HG02938 (cell line): ENCODE data around the gene CASTOR2.
"Not testable (repeated sequence)": the region's sequence is repeated elsewhere in the genome, so short reads cannot be mapped to it uniquely, and the experiment has no call there.

Experiments used
- ATAC-seq: cut with Tn5 transposase; IDR thresholded peaks from one replicate; pipeline ENCODE4 v1.9.1; 2021; ENCODE audit warnings: mild to moderate bottlenecking, moderate library complexity; ENCODE audit not compliant: unreplicated experiment

The CASTOR2 gene

DNA sequence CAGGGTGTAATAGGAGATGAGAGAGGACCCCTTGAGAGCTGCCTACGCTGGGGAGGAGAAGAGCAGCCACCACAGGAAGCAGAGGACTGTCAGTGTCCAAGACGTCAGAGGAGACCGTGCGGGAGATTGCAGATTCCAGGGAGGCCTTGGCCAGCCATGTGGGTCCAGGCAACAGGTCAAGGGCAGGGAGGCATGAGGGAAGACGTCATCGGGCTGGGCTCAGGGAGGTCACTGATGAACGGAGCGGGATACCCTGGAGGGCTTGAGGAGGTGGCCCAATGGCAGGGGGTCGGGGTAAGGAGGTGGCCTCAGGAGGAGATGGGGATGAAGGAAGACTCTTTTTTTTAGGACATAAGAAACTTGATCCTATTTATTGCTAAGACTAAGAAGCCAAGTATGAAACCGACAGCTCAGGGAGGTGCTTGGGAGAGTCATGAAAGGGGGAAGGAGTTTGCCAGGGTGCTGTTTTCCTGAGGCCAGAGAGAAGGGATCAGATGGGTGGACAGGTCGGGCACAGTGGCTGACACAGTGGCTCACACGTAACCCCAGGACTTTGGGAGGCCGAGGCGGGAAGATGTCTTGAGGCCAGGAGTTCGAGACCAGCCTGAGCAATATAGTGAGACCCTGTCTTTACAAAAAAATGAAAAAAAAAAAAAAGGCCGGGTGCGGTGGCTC is 30.5 kb downstream of the CASTOR2 start:
- ATAC-seq = not testable (repeated sequence)

DNA sequence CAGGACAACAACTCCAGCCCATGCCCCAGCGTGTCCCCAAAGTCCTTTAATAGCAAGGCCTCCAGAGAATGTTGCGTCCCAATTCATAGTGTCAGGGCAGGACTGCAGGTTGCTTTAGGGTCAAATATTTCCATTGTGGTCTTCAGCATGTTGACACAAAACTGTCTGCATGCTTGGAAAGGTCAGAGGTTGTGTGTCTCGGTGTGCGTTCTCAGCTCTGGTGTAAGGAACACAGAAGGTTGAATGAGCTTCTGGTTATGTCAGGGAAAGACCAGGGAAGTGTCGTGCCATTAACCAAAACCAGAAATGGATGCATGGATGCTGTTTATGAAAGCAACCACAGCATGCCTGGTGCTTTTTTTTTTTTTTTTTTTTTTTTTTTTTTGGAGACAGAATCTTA is 31.9 kb downstream of the CASTOR2 start:
- ATAC-seq = not testable (repeated sequence)

DNA sequence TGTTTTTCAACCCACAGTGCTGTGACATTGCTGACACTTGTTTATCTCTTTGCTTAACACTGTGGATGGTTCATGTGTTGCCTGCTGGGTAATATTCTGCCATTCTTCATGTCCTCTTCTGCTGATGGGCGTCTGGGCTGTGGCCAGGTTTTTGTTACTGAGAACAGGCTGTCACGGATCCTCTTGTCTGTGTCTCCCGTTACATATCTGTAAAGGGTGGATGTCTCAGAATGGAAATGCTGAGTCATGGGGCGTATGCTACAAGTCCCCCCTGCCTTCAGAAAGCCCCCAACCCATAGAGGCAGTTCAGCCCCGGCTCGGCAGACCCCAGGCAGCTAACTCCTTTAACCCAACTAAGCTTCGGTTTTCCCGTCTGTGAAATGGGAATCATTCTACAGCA is 33.3 kb downstream of the CASTOR2 start:
- ATAC-seq = not testable (repeated sequence)

DNA sequence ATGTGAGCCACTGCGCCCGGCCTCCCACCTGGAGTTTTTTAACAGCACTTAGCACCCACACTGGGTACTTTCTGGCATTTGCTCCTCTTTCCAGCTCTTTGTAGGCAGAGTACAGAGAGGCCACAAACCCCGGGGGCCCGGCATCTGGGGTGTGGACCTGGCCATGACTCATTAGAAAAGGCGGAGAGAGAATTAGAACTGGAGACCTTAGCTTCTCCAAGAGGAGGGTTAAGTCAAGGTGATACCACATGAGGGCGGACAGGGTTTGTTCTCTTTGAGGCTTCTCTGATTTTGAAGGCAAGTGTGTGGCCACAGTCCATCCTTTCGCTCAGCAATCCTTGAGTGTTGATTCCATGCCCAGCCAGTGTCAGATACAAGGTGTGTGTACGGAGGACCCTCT is 36.9 kb downstream of the CASTOR2 start:
- not testable (repeated sequence) for ATAC-seq

DNA sequence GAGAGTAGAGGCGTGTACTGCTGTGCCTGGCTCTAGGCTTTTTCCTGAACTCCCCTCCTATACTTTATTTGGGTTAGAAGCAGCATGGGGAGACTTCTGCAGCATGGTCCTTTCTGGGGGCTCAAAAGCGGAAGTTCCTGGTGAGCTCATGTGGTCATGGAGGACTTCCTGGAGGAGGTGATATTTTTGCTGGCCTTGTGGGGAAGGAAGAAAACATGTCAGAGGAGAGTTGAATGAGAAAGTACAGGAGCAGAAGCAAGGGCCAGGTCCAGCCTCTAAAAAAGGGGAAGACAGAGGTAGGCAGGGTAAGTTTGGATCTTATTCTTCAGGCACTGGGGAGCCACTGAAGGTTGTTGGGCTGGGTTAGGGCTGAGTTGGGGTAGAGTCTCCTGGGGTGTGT is 45.5 kb downstream of the CASTOR2 start:
- ATAC-seq = no peak

DNA sequence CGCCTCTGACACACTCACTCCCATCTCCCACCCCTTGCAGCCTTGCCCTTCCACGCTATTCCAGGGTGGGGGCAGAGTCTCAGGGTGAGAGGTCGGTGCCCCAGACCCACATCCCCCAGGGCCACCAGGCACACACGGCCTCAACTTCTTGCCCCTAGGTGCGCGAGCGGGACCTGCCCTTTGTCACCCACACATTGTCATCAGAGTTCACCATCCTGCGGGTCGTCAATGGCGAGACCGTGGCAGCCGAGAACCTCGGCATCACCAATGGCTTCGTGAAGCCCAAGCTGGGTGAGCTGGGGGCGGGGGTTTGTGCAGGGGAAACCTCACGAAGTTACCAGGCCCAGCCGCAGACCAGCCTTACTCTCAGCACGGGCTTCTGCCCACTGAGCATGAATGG is 53.3 kb downstream of the CASTOR2 start:
- no peak for ATAC-seq

DNA sequence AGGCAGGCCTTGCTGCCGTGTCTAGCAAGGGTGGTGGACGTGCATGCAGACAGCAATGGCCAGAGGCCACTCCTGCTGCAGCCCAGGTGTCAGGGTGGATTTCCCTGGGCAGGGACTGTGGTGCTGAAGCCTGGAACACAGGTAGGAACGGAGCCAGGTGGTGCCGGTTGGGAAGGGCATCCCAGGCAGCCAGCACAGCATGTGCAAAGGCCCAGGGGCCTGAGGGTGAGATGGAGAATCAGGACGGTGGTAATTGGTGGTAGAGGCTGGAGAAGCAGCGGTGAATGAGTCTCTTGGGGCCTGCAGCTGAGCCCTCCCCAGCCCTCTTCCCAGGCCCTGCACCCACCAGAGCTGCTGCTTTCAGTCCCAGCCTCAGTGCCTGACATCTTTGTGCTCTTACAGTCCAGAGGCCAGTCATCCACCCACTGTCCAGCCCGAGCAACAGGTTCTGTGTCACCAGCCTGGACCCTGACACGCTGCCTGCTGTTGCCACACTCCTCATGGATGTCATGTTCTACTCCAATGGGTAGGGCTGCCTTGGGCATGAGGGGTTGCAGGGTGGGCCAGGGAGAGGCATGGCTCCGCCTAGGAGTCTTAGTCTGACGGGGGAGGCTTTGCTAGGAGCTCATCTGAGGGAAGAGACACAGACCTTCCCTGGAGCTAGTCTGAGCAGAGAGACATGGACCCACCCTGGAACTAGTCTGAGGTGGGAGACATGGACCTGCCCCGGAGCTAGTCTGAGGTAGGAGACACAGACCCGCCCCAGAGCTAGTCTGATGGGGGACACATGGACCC is 54.3 kb downstream of the CASTOR2 start:
- ATAC-seq = no peak

DNA sequence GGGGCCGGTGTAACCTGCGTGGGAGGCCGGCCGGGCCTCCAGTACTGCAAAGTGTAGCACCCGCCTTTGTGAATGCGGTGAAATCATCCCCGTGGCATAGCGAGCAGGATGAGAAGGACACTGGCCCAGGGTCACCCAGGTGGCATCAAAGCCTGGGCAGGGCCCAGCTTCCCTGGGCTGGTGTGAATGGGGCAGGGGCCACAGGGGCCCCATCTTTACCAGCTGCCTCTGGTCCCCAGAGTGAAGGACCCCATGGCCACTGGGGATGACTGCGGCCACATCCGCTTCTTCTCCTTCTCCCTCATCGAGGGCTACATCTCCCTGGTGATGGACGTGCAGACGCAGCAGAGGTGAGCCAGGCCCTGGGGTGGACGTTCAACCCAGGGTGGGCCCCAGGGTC is 55.3 kb downstream of the CASTOR2 start:
- no peak for ATAC-seq

DNA sequence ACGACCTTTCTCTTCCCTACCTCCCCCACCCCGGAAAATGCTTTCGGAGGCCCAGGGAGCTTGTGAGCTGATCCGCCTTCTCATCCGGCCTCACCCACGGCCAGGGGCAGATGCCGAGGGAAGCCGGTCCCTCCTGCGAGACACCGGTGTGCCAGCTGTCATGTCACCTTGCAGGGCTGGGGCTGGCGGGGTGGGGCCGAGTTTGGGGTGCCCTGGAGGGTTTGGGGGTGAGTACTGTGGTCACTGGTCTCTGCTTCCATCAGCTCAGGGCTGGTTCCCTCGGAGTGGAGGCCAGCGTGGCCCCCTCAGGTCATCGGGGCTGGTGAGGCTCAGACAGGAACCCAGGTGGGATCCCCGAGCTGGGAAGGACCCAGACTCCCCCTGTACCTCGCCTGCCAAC is 60.4 kb downstream of the CASTOR2 start:
- no peak for ATAC-seq

DNA sequence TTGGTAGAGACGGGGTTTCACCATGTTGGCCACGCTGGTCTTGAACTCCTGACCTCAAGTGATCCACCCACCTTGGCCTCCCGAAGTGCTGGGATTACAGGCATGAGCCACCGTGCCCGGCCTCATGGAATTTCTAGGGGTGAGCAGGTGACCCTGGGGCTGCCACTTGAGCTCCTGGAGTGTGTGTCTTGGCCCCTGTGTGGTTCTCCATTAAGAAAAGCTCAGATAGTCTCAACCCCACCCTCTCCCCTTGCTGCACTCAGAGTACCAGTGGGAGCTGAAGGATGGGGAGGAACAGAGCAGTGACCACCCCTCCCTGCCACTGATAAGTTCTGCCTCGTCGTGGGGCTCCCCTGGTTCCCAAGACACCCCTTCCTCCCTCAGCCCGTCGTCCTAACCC is 63.8 kb downstream of the CASTOR2 start:
- ATAC-seq = no peak

DNA sequence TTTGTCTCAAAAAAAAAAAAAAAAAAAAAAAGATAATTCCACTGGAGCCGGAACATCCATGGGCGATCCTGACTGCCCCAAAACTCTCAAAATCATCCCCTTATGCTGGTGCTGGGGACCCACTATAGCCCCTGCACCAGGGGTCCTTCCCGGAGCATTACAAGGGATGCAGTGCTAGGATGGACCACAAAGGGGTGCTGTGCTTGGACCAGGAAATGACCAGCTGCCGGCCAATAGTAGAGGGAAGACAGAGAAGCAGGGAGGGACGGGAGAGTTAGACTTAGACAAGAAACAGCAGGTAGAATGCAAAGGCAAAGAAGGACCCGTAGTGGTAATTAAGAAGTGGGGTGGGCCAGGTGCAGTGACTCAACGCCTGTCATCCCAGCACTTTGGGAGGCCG is 68.6 kb downstream of the CASTOR2 start:
- no peak for ATAC-seq

DNA sequence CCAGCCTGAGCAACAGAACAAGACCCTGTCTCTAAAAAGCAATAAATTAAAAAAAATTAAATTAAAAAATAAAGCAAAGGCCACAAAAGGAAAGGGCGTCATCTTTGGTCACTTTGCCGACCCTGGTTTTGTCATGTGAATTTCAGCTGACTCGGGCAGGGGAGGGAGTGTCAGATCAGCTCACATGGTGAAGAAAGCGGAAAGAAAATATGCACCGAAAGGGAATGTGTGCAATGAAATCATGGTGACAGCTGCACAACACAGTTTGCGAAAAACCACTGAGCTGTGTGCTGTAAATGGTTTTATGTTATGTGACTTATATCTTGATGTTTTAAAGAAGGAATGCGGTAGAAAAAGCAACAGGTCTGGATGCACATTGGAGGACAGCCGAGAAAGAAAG is 69.3 kb downstream of the CASTOR2 start:
- ATAC-seq = no peak

DNA sequence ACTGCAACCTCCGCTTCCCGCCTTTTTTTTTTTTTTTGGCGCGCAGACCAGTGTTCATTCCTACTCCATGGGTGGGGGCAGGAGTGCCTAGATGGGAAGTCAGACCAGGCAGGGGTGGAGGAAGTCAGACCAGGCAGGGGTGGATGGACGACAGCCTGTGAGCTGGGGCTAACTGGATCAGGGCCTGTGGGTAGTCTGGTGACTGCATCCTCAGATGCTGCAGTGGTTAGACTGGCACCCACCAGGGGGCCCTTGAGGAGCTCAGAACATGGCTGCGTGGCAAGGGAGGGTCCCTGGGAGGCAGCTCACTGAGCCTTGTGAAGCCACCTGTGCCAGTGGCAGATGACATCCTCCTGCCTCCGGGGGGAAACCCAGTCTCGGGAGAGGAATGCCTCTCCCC is 74.0 kb downstream of the CASTOR2 start:
- ATAC-seq = no peak

DNA sequence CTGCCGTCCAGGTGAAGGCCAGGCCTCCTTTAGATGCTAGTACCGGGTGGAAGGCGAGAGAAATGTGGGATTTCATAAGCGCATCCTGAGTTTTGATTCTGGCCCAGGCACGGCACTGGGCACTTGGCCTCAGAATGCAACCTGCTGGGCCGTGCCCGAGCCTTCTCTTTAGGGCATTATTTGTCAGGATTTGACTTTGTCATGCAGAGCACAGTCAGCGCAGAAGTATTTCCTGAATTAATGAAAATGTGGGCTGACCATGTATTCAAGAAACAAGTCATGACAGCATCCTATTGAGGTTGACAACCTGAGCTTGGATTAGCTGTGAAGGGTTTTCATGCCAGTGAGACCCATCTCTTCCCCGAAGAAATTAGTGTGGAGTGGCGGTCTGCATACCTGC is 74.7 kb downstream of the CASTOR2 start:
- ATAC-seq = no peak

DNA sequence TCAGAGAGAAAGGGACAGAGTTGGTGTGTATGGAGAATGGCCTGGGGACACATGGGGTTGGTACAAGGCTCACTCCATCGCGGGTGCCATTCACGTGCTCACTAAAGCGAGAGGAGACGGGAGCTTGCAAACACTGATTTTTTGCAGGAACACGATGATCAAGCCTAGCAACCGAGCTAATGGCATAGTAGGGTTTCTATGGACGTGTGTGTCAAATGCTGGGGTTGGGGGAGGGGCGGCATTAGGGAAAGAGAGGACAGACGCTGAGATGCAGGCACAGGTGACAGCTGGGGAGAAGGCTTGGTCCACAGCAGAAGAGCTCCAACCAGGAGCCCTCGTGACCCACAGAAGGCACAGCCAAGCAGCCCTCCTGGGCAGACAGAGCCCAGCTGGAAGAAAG is 75.2 kb downstream of the CASTOR2 start:
- no peak for ATAC-seq

DNA sequence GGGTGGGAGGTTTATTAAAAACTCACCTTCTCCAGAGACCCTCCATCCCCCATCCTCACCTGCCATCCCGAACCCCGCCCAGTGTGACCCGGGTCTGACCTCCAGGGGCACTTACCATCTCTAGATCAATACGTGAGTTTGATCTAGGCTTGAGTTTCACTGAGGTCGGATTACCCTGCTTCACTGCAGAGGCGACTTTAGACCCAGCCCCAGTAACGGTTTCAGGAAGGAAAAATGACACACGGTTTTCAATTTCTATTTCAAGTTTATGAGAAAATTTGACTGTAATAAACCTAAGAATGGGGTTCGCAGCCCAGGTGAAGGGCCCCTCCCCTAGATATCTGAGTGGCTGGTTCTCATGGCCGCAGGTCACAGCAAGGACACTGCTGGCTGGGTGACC is 76.0 kb downstream of the CASTOR2 start:
- no peak for ATAC-seq

DNA sequence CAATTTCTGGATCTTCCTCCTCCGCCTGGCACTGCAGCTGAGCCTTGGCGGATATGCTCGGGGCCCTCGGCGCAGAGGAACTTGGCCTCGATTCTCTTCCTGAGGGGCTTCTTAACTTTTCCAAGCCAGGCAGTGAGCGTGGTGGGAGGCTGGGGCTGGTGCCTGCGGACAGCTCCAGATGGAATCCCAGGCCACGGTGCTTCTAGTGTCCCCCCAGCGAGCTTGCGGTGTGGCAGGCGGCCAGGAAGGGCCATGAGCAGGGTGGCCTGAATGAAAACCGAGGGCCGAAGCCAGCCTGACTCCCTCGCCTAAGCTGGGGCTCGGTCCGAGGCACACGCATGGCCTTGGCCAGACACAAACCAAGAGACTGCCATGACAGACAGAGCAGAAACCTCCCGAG is 77.8 kb downstream of the CASTOR2 start:
- ATAC-seq = no peak

DNA sequence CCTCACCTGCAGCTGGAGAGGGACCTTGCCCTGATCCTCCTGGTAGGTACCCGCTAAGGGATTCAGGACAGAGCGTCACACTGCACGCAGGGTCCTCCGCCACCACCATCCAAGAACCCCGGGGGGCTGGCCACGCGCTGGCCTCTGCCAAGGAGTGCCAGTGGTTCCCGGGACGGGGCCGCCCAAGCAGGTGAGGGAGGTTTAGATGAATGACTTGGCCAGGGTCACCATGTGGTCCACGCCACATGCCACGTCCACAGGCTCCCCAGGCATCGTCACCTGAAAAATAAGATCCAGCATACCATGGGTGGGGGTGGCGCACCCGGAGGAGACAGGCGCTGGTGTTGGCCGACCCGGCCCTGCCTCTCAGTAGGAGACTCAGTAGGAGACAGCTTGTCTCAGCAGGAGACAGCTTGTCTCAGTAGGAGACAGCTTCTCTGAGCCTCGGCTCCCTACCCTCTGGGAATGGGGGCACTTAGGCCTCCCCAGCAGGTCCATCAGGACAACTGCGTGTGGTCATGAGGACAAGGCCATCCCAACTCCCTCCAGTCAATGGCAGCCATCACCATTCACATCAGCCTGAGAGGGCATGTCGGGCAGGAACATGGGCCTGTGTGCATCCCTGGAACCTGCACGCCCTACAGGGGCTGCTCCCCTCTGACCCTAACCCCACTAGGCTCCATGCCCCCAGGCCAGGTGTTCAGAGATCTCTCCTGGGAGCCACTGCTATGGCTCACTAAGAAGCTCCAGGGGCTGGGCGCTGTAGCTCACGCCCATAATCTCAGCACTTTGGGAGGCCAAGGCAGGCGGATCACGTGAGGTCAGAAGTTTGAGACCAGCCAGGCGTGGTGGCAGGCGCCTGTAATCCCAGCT is 78.6 kb downstream of the CASTOR2 start:
- no peak for ATAC-seq

DNA sequence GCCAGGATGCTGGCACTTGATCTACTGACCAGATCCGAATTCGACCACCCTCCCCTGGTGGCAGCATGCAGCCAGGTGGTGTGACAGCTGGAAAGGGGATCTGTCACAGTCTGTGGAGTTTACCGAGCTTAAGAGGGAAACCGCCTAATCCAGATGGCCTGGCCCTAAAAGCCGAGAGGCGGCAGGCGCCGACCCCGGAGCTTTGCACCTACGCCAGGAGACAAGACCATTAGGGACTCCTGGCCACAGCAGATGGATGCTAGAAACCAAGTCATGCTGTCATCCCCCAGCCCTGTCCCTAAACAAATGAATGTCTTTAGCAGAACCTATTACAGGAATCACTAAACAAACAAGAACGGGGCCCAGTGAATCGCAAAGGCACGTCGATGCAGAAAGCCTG is 81.4 kb downstream of the CASTOR2 start:
- ATAC-seq = no peak

DNA sequence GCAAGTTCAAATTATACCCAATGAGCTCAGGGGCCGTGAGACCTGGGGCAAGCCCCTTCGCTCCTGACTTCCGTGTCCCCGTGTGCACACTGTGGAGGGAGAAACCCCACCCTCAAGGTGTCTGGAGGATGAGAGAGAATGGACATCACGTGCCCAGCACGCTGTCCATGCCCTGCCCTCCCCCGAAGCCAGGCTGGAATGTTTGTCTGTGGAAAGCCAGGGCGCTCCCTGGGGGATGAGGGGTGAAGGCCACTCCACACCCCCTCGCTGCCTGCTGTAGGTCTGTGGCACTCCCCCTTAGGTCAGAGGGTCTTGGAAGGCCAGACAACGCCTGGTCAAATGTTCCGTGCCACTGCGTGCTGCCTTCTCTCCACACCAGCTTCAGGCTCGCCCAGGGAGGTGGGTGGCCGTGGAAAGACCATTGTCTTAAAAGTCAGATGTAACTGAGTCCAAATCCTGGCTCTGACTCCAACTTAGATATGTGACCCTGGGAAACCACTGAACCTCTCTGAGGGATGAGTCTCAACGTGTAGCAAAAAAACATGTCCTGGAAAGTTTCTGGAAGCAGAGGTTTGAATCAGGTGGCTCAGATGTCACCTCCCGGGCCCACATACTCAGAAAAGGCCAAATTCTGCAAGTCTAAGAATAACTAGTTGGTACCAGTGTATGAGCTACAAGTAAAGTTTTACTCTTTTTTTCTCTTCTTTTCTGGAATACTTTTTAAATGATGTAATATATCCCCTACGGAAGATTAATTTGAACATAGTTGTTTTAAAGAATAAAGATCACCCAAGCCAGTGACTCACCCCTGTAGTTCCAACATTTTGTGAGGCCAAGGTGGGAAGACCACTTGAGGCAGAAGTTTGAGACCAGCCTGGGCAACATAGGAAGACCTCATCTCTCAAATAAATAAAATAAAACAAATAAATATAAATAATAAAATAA is 84.2 kb downstream of the CASTOR2 start:
- ATAC-seq = no peak

DNA sequence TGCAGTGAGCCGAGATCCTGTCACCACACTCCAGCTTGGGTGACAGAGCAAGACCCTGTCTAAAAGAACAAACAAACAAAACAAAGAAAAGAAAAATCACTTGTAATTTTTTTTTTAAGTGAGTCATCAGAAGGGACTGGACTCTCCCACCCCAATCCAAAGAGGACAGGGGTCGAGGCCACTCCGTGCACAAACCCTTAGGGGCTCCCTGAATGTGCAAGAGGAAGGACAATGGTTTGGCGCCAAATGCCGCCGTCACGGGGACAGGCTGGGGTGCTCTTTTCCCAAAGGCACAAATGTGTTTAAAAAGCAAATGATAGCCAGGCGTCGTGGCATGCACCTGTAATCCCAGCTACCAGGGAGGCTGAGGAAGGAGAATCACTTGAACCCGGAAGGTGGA is 85.3 kb downstream of the CASTOR2 start:
- no peak for ATAC-seq
